GM12878 (cell line): Measurements from ENCODE around the gene CHIC2.

Source experiments
- CTCF ChIP-seq, 3 experiments: IDR thresholded peaks in 2 of 3; conservative IDR thresholded peaks in 1 of 3; 2 replicates each; pipeline ENCODE4 v1.5.1; 2011; ENCODE audit warnings: low read depth in 3 of 3, low read length in 3 of 3, mild to moderate bottlenecking in 3 of 3, control low read depth in 2 of 3, moderate library complexity in 2 of 3, inconsistent platforms in 1 of 3, mixed read lengths in 1 of 3; ENCODE audit not compliant: control insufficient read depth in 2 of 3, insufficient read depth in 1 of 3; ENCODE audit errors: extremely low read depth in 1 of 3
- EP300 ChIP-seq, 2 experiments: fragments of 150-350 bp in 1 of 2; IDR thresholded peaks; 2 replicates each; pipeline ENCODE4 v1.6.1; 2011 to 2012; ENCODE audit warnings: low read depth in 2 of 2, low read length in 2 of 2, borderline replicate concordance in 1 of 2, improper control_type of control experiment in 1 of 2, inconsistent platforms in 1 of 2; ENCODE audit not compliant: control insufficient read depth in 1 of 2
- EZH2 ChIP-seq: IDR thresholded peaks from 2 replicates; pipeline ENCODE4 v1.6.1; 2012; ENCODE audit warnings: low read depth, mild to moderate bottlenecking, control low read depth, inconsistent platforms, low read length, borderline replicate concordance; ENCODE audit not compliant: control insufficient read depth
- FOXK2 ChIP-seq: fragments of 450-650 bp; IDR thresholded peaks from 2 replicates; pipeline ENCODE4 v1.6.1; 2017; ENCODE audit warnings: mild to moderate bottlenecking, moderate library complexity
- MAX ChIP-seq: IDR thresholded peaks from 2 replicates; pipeline ENCODE4 v1.6.1; 2012; ENCODE audit warnings: low read depth, low read length, improper control_type of control experiment
- MYB ChIP-seq: fragments of 150-350 bp; IDR thresholded peaks from 2 replicates; pipeline ENCODE4 v1.6.1; 2014; ENCODE audit warnings: mild to moderate bottlenecking, low read depth, low read length, borderline replicate concordance
- NBN ChIP-seq: fragments of 450-650 bp; IDR thresholded peaks from 2 replicates; pipeline ENCODE4 v1.6.1; 2016
- NR2C2 ChIP-seq: IDR thresholded peaks from 2 replicates; pipeline ENCODE4 v1.6.1; 2011; ENCODE audit warnings: borderline replicate concordance, low read depth; ENCODE audit not compliant: control insufficient read depth, insufficient read length
- REST ChIP-seq: IDR thresholded peaks from 2 replicates; pipeline ENCODE4 v1.6.1; 2012; ENCODE audit warnings: mild to moderate bottlenecking, low read depth, low read length
- SUZ12 ChIP-seq: fragments of 200-600 bp; sonication (generic); IDR thresholded peaks from one replicate; pipeline ENCODE4 v1.6.1; 2018; ENCODE audit warnings: antibody characterized with exemption, mild to moderate bottlenecking; ENCODE audit not compliant: unreplicated experiment
- ZNF687 ChIP-seq: fragments of 450-650 bp; IDR thresholded peaks from 2 replicates; pipeline ENCODE4 v1.6.1; 2017; ENCODE audit warnings: mild to moderate bottlenecking, moderate library complexity

- TF ChIP-seq REST = no peak
- TF ChIP-seq CTCF (IDR thresholded peaks at IDR 0.05 in 2 of 3, conservative IDR thresholded peaks at IDR 0.05 in 1 of 3; ENCODE audit: control insufficient read depth in 2 of 3, extremely low read depth in 1 of 3, insufficient read depth in 1 of 3, low read depth in 3 of 3, low read length in 3 of 3) = no peak
- TF ChIP-seq NBN = no peak
- TF ChIP-seq EP300 (IDR thresholded peaks at IDR 0.05; ENCODE audit: borderline replicate concordance in 1 of 2, control insufficient read depth in 1 of 2, low read depth in 2 of 2, low read length in 2 of 2) = no peak
- no peak for TF ChIP-seq FOXK2
- TF ChIP-seq SUZ12 = no peak
- no peak for TF ChIP-seq NR2C2
- TF ChIP-seq MYB = no peak
- TF ChIP-seq ZNF687 = no peak
- no peak for TF ChIP-seq EZH2
- no peak for TF ChIP-seq MAX
Measured at GRCh38 chr4:54082168-54082567, 17.8 kb upstream of the CHIC2 start.
